ENCODE results near the gene CNOT6L.

DNA sequence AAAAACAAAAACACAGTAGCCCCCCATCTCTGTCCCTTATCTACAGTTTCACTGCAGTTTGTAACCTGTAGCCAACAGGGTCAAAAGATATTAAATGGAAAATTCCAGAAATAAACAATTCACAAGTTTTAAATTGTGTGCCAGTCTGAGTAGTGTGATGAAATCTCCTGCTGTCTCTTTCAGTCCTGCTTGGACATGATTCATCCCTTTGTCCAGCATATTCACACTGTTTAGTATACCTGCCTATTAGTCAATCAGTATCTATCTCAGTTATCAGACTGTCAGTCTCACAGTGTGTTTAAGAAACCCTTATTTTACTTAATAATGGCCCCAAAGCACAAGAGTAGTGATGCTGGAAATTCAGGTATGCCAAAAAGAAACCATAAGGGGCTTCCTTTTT, 21.9 kb downstream of the CNOT6L start:
- TF ChIP-seq, protein P1, sequence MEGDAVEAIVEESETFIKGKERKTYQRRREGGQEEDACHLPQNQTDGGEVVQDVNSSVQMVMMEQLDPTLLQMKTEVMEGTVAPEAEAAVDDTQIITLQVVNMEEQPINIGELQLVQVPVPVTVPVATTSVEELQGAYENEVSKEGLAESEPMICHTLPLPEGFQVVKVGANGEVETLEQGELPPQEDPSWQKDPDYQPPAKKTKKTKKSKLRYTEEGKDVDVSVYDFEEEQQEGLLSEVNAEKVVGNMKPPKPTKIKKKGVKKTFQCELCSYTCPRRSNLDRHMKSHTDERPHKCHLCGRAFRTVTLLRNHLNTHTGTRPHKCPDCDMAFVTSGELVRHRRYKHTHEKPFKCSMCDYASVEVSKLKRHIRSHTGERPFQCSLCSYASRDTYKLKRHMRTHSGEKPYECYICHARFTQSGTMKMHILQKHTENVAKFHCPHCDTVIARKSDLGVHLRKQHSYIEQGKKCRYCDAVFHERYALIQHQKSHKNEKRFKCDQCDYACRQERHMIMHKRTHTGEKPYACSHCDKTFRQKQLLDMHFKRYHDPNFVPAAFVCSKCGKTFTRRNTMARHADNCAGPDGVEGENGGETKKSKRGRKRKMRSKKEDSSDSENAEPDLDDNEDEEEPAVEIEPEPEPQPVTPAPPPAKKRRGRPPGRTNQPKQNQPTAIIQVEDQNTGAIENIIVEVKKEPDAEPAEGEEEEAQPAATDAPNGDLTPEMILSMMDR (IDR thresholded peaks at IDR 0.05; ENCODE audit: low read depth, low read length, missing input control) = no peak
- TF ChIP-seq EGR1 (IDR thresholded peaks at IDR 0.05; ENCODE audit: low read depth in 2 of 2) (no peak), JUND (IDR thresholded peaks at IDR 0.05) (no peak), TAF1 (conservative IDR thresholded peaks at IDR 0.05) (no peak), FOXA1 (IDR thresholded peaks at IDR 0.05) (no peak), RAD21 (IDR thresholded peaks at IDR 0.05) (no peak), YY1 (IDR thresholded peaks at IDR 0.05) (no peak), HNF4G (IDR thresholded peaks at IDR 0.05) (no peak), GABPA (IDR thresholded peaks at IDR 0.05 in 1 of 2, conservative IDR thresholded peaks at IDR 0.05 in 1 of 2) (no peak), RXRA (IDR thresholded peaks at IDR 0.05) (no peak)
- TF ChIP-seq, protein P2, sequence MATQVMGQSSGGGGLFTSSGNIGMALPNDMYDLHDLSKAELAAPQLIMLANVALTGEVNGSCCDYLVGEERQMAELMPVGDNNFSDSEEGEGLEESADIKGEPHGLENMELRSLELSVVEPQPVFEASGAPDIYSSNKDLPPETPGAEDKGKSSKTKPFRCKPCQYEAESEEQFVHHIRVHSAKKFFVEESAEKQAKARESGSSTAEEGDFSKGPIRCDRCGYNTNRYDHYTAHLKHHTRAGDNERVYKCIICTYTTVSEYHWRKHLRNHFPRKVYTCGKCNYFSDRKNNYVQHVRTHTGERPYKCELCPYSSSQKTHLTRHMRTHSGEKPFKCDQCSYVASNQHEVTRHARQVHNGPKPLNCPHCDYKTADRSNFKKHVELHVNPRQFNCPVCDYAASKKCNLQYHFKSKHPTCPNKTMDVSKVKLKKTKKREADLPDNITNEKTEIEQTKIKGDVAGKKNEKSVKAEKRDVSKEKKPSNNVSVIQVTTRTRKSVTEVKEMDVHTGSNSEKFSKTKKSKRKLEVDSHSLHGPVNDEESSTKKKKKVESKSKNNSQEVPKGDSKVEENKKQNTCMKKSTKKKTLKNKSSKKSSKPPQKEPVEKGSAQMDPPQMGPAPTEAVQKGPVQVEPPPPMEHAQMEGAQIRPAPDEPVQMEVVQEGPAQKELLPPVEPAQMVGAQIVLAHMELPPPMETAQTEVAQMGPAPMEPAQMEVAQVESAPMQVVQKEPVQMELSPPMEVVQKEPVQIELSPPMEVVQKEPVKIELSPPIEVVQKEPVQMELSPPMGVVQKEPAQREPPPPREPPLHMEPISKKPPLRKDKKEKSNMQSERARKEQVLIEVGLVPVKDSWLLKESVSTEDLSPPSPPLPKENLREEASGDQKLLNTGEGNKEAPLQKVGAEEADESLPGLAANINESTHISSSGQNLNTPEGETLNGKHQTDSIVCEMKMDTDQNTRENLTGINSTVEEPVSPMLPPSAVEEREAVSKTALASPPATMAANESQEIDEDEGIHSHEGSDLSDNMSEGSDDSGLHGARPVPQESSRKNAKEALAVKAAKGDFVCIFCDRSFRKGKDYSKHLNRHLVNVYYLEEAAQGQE (IDR thresholded peaks at IDR 0.05) = no peak
- TF ChIP-seq, protein P3, sequence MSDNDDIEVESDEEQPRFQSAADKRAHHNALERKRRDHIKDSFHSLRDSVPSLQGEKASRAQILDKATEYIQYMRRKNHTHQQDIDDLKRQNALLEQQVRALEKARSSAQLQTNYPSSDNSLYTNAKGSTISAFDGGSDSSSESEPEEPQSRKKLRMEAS (IDR thresholded peaks at IDR 0.05) = peak; percentile 52
- TF ChIP-seq, protein P4, sequence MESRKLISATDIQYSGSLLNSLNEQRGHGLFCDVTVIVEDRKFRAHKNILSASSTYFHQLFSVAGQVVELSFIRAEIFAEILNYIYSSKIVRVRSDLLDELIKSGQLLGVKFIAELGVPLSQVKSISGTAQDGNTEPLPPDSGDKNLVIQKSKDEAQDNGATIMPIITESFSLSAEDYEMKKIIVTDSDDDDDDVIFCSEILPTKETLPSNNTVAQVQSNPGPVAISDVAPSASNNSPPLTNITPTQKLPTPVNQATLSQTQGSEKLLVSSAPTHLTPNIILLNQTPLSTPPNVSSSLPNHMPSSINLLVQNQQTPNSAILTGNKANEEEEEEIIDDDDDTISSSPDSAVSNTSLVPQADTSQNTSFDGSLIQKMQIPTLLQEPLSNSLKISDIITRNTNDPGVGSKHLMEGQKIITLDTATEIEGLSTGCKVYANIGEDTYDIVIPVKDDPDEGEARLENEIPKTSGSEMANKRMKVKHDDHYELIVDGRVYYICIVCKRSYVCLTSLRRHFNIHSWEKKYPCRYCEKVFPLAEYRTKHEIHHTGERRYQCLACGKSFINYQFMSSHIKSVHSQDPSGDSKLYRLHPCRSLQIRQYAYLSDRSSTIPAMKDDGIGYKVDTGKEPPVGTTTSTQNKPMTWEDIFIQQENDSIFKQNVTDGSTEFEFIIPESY (IDR thresholded peaks at IDR 0.05) = no peak
- TF ChIP-seq, protein P5, sequence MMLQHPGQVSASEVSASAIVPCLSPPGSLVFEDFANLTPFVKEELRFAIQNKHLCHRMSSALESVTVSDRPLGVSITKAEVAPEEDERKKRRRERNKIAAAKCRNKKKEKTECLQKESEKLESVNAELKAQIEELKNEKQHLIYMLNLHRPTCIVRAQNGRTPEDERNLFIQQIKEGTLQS (IDR thresholded peaks at IDR 0.05) = no peak

All from liver (tissue), 3 donors.